Eye (tissue), 1 donor: ENCODE results near the gene CUX1.

Source experiments
- DNase-seq: peaks from one replicate; pipeline ENCODE4 v3.0.0-alpha.2; 2015

The CUX1 gene

DNA sequence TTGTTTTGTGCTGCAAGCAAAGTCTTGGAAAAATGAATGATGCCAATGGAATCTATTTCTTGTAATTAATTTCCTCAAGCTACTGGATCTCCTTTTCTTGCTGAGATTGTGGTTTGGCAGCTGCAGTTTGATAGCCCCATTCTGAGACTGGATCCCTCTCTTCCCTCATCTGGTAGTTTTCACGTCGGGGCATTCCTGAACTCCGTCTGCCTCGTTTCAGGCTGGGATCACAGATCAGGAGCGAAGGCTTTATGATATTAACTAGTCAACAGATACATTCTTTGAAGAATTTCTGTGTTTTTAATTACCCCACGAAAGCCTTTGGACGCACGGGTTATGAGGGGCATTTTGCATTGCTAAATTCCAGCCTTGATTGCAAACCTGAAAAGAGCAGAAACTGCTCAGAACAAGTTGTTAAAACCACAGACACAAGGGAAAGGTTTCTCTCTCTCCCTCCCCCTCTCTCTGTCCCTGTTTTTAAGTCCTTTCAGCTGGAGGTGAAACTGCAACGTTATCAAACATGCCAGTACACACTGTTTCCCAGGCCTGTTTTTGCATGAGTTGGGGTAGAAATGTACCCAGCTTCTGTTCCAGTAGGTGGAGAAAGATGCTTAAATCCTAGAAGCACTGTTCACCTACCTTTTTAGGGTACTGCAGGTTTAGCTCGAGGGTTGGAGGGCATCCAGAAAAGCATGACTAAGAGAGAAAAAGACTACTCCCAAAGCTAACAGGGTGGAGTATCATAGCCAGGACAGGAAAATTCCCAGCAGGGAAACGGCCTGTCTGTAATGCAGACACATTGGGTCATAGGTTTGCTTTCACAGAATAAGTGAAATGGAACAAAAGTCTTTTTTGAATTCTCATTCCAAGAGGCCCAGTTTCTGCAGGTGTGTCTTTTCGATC, 124.3 kb downstream of the CUX1 start:
- no peak for DNase-seq

DNA sequence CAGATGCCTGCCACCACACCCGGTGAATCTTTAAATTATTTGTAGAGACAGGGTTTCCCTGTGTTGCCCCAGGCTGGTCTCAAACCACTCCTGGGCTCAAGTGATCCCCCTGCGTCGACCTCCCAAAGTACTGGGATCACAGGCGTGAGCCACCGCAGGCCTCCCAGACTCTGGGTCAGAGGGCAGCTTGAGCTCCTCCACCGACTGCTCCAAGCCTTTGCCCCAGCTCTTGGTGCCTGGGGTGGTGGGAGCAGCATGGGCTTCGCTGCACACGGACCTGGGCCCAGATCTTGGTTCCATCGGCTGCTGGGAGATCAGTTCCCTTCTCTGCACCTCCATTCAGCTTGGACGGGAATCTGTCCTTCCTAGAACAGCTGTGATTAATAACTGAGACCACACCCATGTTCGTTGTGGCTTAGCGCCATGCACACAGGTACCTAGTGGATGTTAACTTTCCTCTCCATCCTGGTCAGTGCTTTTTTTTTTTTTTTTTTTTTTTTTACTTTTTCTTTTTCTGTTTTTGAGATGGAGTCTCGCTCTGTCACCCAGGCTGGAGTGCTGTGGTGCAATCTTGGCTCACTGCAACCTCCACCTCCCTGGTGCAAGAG, 125.3 kb downstream of the CUX1 start:
- no peak for DNase-seq

- DNase-seq: no peak
Observed at GRCh38 chr7:101943306-101943705, 125.9 kb downstream of the CUX1 start.

- no peak for DNase-seq
Observed at GRCh38 chr7:101943889-101944600, 126.6 kb downstream of the CUX1 start.

DNA sequence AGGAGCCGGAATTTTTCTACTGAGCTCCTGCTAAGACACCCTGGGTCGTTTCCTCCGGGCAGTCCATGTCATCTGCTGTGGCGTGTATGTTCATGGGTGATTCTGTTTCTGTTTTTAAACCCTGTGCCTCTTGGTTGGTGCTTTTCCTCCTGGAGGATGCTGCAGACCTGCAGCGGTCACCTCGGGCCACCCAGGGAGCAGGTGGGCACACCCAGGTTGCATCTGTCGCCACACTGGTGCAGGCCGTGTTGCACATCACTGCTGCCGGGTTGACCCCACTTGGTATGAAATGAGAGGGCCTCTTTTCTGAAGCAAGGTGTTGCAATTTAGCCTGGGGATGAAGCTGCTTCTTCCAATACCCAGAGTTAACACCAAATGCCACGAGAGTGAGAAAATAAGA, 127.2 kb downstream of the CUX1 start:
- DNase-seq: no peak

DNA sequence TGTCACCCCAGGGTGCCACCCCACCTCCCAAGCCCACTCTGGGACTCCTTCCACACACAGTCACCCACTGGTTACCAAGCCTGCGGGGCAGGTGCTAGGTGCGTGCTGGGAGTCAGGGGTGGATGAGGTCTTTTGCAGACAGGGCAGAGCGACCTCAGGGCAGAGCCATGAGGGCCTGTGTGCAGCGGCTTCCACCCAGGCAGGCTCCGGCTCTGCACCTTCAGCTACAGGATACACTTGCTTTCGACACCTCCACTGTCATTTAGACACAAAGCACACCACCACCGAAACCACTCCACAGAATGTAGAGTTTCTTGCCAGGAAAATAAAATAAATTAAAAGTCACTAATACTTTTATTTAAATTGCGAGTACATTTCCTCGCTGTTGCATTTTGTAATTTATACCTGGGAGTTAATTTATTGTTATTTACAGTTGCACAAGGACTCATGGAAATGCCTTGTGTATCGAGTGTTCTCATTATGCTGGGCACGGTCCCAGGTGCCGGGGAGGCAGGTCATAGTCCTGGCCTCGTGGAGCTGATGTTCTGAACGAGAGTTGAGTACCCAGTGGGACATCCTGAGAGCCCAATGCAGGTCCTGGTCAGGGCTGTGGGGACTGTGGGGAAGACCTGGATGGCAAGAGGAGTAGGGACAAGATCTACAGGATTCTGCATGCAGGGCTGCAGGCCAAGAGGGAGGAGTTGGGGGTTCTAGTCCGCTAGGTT, 127.8 kb downstream of the CUX1 start:
- no peak for DNase-seq

- DNase-seq: peak; percentile 85
Observed at GRCh38 chr7:101947899-101948298, 130.5 kb downstream of the CUX1 start.

- DNase-seq: no peak
Observed at GRCh38 chr7:101948650-101949049, 131.2 kb downstream of the CUX1 start.

GRCh38 chr7:101950450-101951119, 133.2 kb downstream of the CUX1 start:
- no peak for DNase-seq

DNA sequence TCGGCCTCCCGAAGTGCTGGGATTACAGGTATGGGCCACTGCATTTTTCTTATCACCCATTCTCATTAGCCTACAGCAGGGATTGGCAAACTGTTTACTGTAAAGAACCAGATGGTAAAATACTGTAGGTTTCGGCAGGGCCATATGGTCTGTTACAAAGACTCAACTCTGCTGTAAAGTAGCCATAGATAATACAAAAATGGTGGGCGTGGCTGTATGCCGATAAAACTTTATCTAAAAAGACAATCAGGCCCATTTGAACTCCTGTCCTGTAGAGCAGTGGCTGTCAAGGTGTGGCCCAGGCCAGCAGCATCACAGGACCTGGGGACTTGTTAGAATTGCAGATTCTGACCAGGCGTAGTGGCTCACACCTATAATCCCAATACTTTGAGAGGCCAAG, 134.3 kb downstream of the CUX1 start:
- no peak for DNase-seq

GRCh38 chr7:101952355-101953247, 135.2 kb downstream of the CUX1 start:
- DNase-seq: no peak

- no peak for DNase-seq
Observed at GRCh38 chr7:101953248-101953819, 135.9 kb downstream of the CUX1 start.

GRCh38 chr7:101954499-101954898, 137.1 kb downstream of the CUX1 start:
- DNase-seq: no peak

- no peak for DNase-seq
Observed at GRCh38 chr7:101956130-101956529, 138.7 kb downstream of the CUX1 start.

- DNase-seq: no peak
Observed at GRCh38 chr7:101957744-101958525, 140.5 kb downstream of the CUX1 start.

GRCh38 chr7:101959342-101959741, 141.9 kb downstream of the CUX1 start:
- no peak for DNase-seq

GRCh38 chr7:101959829-101960228, 142.4 kb downstream of the CUX1 start:
- no peak for DNase-seq

DNA sequence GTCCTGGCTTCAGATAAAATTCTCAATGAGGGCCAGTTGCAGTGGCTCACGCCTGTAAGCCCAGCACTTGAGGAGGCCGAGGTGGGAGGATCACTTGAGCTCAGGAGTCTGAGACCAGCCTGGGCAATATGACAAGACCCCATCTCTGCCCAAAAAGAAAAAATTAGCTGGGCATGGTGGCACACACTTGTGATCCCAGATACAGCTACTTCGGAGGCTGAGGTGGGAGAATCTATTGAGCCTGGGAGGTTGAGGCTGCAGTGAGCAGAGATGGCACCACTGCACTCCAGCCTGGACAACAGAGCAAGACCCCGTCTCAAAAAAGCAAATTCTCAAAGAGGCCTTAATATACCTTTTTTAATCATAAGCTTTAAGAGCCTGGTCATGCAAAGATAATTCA, 142.9 kb downstream of the CUX1 start:
- DNase-seq: no peak

DNA sequence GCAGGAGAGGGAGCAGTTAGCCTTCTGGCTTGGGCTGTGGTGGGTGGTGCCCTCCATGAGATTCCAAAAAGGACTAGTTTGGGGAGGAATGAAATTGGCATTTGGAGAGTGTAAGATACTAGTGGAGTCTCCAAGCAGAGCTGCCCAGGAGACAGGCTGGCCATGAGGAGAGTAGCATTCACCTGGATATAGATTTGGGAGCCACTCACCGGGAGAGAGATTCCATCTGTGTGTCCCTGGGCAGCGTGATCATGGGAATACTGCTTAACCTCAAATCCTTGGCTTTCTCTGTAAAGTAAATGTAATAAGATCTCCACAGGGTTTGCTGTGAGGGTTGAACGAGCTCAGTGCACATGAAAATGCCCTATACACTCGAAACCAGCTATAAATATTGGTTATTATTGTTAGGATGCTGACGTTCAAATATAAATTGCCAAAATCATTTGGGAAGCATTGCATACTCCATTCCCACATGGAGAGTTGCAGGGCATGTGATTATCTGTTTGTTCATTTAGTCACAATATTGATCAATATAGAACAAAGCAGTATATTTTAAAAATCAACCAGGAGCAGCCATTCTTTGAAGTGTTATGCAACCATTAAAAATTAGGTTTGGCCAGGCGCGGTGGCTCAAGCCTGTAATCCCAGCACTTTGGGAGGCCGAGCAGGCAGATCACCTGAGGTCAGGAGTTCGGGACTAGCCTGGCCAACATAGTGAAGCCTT, 143.7 kb downstream of the CUX1 start:
- DNase-seq: no peak

- DNase-seq: no peak
Observed at GRCh38 chr7:101961811-101962210, 144.4 kb downstream of the CUX1 start.
